SU-DHL-6 (cell line): ENCODE data around the gene SOX6.

ENCODE experiments used
- H2AFZ ChIP-seq: fragments of 200-600 bp; sonication (generic); 2 replicates; pipeline ENCODE4 v1.6.1; 2014; ENCODE audit warnings: low read depth, mild to moderate bottlenecking, moderate library complexity, mixed read lengths, antibody characterized with exemption, low read length; ENCODE audit not compliant: severe bottlenecking
- H3F3A ChIP-seq: fragments of 200-600 bp; shearing (Covaris generic); 2 replicates; pipeline ENCODE4 v1.6.0; 2016; ENCODE audit warnings: antibody characterized with exemption, mild to moderate bottlenecking; ENCODE audit not compliant: insufficient read depth
- H3K27ac ChIP-seq: fragments of 200-600 bp; sonication (generic); 2 replicates; pipeline ENCODE4 v1.5.1; 2016; ENCODE audit warnings: low read depth, mild to moderate bottlenecking, low read length, moderate library complexity, mixed read lengths
- H3K27me3 ChIP-seq: fragments of 200-600 bp; sonication (generic), shearing (Covaris generic); 2 replicates; pipeline ENCODE4 v1.6.0; 2014; ENCODE audit warnings: mild to moderate bottlenecking, low read length
- H3K36me3 ChIP-seq: fragments of 200-600 bp; sonication (generic); 2 replicates; pipeline ENCODE4 v1.6.1; 2014; ENCODE audit warnings: mild to moderate bottlenecking, low read length, mixed read lengths
- H3K4me2 ChIP-seq: fragments of 300-600, 200-600 bp; shearing (Covaris generic), sonication (generic); 2 replicates; pipeline ENCODE4 v1.6.0; 2014; ENCODE audit warnings: low read length, low read depth, mild to moderate bottlenecking; ENCODE audit not compliant: poor library complexity, severe bottlenecking
- H3K4me3 ChIP-seq: fragments of 200-600 bp; sonication (generic); 2 replicates; pipeline ENCODE4 v1.5.1; 2014; ENCODE audit warnings: antibody characterized with exemption, low read length, mild to moderate bottlenecking, mixed read lengths; ENCODE audit not compliant: insufficient read depth, poor library complexity, severe bottlenecking
- H3K79me2 ChIP-seq: fragments of 200-600 bp; sonication (generic); 2 replicates; pipeline ENCODE4 v1.6.1; 2014; ENCODE audit warnings: mild to moderate bottlenecking, low read length, moderate library complexity; ENCODE audit not compliant: insufficient read depth
- H3K9ac ChIP-seq: fragments of 200-600 bp; sonication (generic); 2 replicates; pipeline ENCODE4 v1.7.0; 2014; ENCODE audit warnings: mild to moderate bottlenecking, low read length
- H3K9me2 ChIP-seq: fragments of 200-600 bp; sonication (generic); replicated peaks from 2 replicates; pipeline ENCODE4 v1.6.1; 2014; ENCODE audit warnings: low read length; ENCODE audit not compliant: insufficient read depth
- H3K9me3 ChIP-seq: fragments of 200-600 bp; sonication (generic); 2 replicates; pipeline ENCODE4 v1.6.1; 2014; ENCODE audit warnings: low read length, mixed read lengths; ENCODE audit not compliant: insufficient read depth
- H4K20me1 ChIP-seq: fragments of 200-600 bp; sonication (generic); 2 replicates; pipeline ENCODE4 v1.6.1; 2014; ENCODE audit warnings: low read depth, mild to moderate bottlenecking, antibody characterized with exemption, low read length, moderate library complexity, mixed read lengths
- CTCF ChIP-seq: fragments of 200-600 bp; sonication (generic); IDR thresholded peaks from one replicate; pipeline ENCODE4 v1.5.1; 2017; ENCODE audit warnings: antibody characterized with exemption, mild to moderate bottlenecking, low read length, moderate library complexity; ENCODE audit not compliant: insufficient read depth, poor library complexity, severe bottlenecking
- EZH2phosphoT487 ChIP-seq: fragments of 200-600 bp; sonication (generic), shearing (Covaris generic); conservative IDR thresholded peaks from 2 replicates; pipeline ENCODE4 v1.6.1; 2018; ENCODE audit warnings: mild to moderate bottlenecking, antibody characterized with exemption, low read length, moderate library complexity, mixed read lengths

SOX6 gene

DNA sequence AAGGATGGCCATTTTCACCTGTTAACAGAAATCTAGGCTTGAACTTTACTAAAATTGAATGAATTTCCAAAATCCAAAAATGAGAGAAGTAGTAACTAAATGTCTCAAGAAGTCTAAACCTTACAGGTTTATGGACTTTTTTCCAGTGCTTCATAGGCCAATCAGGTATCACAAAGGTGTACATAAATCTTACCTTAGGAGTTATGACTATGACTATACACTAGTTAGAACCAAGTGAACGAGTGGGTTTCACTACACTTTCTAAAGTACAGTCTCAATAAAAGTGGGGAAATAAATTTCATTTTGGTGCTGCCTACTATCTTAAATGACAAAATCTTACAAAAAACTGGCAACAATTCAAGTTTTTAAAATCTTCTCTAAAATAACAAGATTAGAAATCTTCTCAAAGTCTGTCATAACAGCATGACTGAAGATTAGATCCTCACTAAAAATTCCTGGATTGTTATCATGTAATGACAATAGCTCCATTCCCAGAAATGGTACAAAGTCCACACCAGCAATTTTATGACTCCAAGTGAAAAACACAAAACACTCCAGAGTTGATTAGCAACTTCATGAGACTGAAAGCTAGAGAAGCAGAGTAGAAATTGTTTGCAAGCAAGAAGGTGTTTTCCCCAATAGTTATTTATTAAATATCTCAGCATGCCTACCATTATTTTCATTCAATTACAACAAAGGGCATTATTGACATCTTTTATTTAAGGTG lies 20.9 kb downstream of the SOX6 start:
- Histone ChIP-seq H3K36me3 (no peaks in the 10 kb centered on the region), H3K79me2 (no peaks in the 10 kb centered on the region), H3K4me2 (no peak overlapping the region), H3K9me3 (no peaks in the 10 kb centered on the region), H2AFZ (no peak overlapping the region), H3F3A (no peaks in the 10 kb centered on the region), H3K4me3 (no peak overlapping the region), H3K27ac (no peak overlapping the region), H3K9ac (no peak overlapping the region), H3K9me2 (no peaks in the 10 kb centered on the region), H4K20me1 (no peaks in the 10 kb centered on the region), H3K27me3 (no peaks in the 10 kb centered on the region)
- no peak for TF ChIP-seq EZH2phosphoT487
- TF ChIP-seq CTCF, result no peak

DNA sequence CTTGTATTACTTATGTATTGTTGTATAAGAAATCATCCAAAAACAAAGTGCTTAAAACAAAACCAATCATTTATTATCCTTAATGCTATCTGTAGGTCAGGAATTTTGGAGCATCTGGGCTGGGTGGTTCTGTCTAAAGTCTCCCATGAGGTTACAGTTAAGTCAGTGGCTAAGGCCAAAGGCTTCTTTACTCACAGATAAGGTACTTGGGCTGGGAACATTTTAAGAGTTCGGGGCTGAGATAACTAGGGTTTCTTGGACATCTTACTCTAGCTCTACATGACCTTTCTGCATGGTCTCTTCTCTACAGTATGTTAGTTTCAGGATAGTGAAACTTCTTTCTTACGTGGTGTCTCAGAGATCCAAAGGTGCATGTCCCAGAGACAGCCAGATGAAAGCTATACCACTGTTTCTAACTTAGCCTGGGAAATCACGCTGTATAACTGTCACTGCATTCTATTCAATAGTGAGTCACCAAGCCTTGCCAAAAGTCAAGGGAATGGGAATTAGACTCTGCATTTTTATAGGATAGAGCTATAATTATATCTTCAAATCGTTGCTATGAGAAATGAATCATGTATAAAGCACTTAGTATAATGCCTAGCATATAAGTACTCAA lies 29.6 kb downstream of the SOX6 start:
- TF ChIP-seq EZH2phosphoT487 (no peak), CTCF (no peak)
- H3K27ac ChIP-seq, result no peak overlapping the region
- no peak overlapping the region for H3K4me3 ChIP-seq
- no peaks in the 10 kb centered on the region for H3K9me2 ChIP-seq
- no peaks in the 10 kb centered on the region for H3K27me3 ChIP-seq
- no peak overlapping the region for H2AFZ ChIP-seq
- H4K20me1 ChIP-seq, result no peaks in the 10 kb centered on the region
- H3K9ac ChIP-seq, result no peak overlapping the region
- no peaks in the 10 kb centered on the region for H3K9me3 ChIP-seq
- no peaks in the 10 kb centered on the region for H3F3A ChIP-seq
- H3K36me3 ChIP-seq, result no peaks in the 10 kb centered on the region
- no peak overlapping the region for H3K4me2 ChIP-seq
- H3K79me2 ChIP-seq, result no peaks in the 10 kb centered on the region

- no peaks in the 10 kb centered on the region for H3K9me2 ChIP-seq
- no peak for TF ChIP-seq EZH2phosphoT487
- TF ChIP-seq CTCF, result no peak
- no peaks in the 10 kb centered on the region for H4K20me1 ChIP-seq
- no peak overlapping the region for H2AFZ ChIP-seq
- no peak overlapping the region for H3K27ac ChIP-seq
- no peaks in the 10 kb centered on the region for H3K27me3 ChIP-seq
- no peaks in the 10 kb centered on the region for H3F3A ChIP-seq
- H3K4me2 ChIP-seq, result no peak overlapping the region
- no peak overlapping the region for H3K4me3 ChIP-seq
- H3K36me3 ChIP-seq, result no peaks in the 10 kb centered on the region
- H3K9ac ChIP-seq, result no peak overlapping the region
- H3K79me2 ChIP-seq, result no peaks in the 10 kb centered on the region
- no peaks in the 10 kb centered on the region for H3K9me3 ChIP-seq
These were observed 34.2 kb downstream of the SOX6 start for GRCh38 chr11:16322190-16322589.
